Endothelial cell of umbilical vein (primary cell): ENCODE data around the gene PPP2R5B. TPM values are rescaled to one million over a fixed set of nuclear protein-coding genes. Genes with fewer than 3 reads are reported as not detected.

ENCODE experiments used
- BruUV-seq: library from RNA; stranded (reverse); fragments of 400-500 nt; replicated peaks from 2 replicates; lab custom pipeline; 2021; lab: Mats Ljungman, UMichigan
- CTCF ChIA-PET: fragments of 300-600, 350-600 bp; sonication (Branson Sonifier 250); formaldehyde crosslinking; loops from one replicate; lab custom pipeline; 2021; ENCODE audit warnings: antibody characterized with exemption, inconsistent platforms; lab: Charles Lee
- POLR2A ChIA-PET: fragments of 300-600, 350-600 bp; sonication (Branson Sonifier 250); formaldehyde crosslinking; loops from one replicate; lab custom pipeline; 2021; ENCODE audit warnings: antibody characterized with exemption, inconsistent platforms; lab: Charles Lee
- DNase-seq: peaks from one replicate; pipeline ENCODE4 v3.0.0-alpha.2; 2011; ENCODE audit warnings: low read depth, low spot score
- FAIRE-seq: peaks from 2 replicates; lab custom pipeline; 2011; peaks lifted over from hg19 to GRCh38; lab: Jason Lieb, UNC
- H2AFZ ChIP-seq: 2 replicates; pipeline ENCODE4 v1.6.0; 2012; ENCODE audit warnings: low read depth, low read length, control low read depth, inconsistent platforms
- H3K27ac ChIP-seq: 2 replicates; pipeline ENCODE4 v1.5.1; 2011; ENCODE audit warnings: low read depth, mild to moderate bottlenecking, control low read depth, low read length, moderate library complexity; ENCODE audit not compliant: insufficient read depth
- H3K27me3 ChIP-seq, 2 experiments: 2 replicates each; pipeline versions ENCODE4 v1.6.0 to v1.6.1; 2011; ENCODE audit warnings: low read length in 2 of 2, mixed read lengths in 1 of 2; ENCODE audit not compliant: control insufficient read depth in 2 of 2, insufficient read depth in 2 of 2
- H3K36me3 ChIP-seq, 2 experiments: 2 replicates in 1 of 2; 3 replicates in 1 of 2; pipeline ENCODE4 v1.5.1; 2011; ENCODE audit warnings: low read length in 2 of 2, mild to moderate bottlenecking in 1 of 2, moderate library complexity in 1 of 2; ENCODE audit not compliant: control insufficient read depth in 2 of 2, insufficient read depth in 2 of 2; ENCODE audit errors: extremely low read depth in 1 of 2
- H3K4me1 ChIP-seq: 3 replicates; pipeline ENCODE4 v1.5.1; 2011; ENCODE audit warnings: mild to moderate bottlenecking, low read length; ENCODE audit not compliant: control insufficient read depth, insufficient read depth; ENCODE audit errors: extremely low read depth
- H3K4me2 ChIP-seq: 2 replicates; pipeline ENCODE4 v1.6.1; 2011; ENCODE audit warnings: low read length, control low read depth, mixed read lengths; ENCODE audit not compliant: insufficient read depth
- H3K4me3 ChIP-seq, 3 experiments: fragments of 200-600 bp in 1 of 3; sonication (generic), shearing (Covaris generic) in 1 of 3; replicated peaks in 1 of 3; 2 replicates each; pipeline ENCODE4 v1.5.1; 2011 to 2016; ENCODE audit warnings: control low read depth in 3 of 3, low read length in 3 of 3, mild to moderate bottlenecking in 2 of 3, inconsistent platforms in 1 of 3, low read depth in 1 of 3, moderate library complexity in 1 of 3; ENCODE audit not compliant: insufficient read depth in 1 of 3
- H3K79me2 ChIP-seq: 2 replicates; pipeline ENCODE4 v1.6.0; 2012; ENCODE audit warnings: low read length, inconsistent platforms; ENCODE audit not compliant: control insufficient read depth, insufficient read depth
- H3K9ac ChIP-seq: replicated peaks from 2 replicates; pipeline ENCODE3; 2011; ENCODE audit warnings: low read length, control low read depth; ENCODE audit not compliant: insufficient read depth; ENCODE audit errors: extremely low read depth
- H3K9me1 ChIP-seq: replicated peaks from 3 replicates; pipeline ENCODE4 v1.6.0; 2011; ENCODE audit warnings: mild to moderate bottlenecking, low read length; ENCODE audit not compliant: control insufficient read depth, insufficient read depth; ENCODE audit errors: extremely low read depth
- H3K9me3 ChIP-seq: replicated peaks from 2 replicates; pipeline ENCODE4 v1.5.1; 2012; ENCODE audit warnings: low read length, inconsistent platforms; ENCODE audit not compliant: control insufficient read depth, insufficient read depth
- H4K20me1 ChIP-seq: replicated peaks from 2 replicates; pipeline ENCODE3; 2011; ENCODE audit warnings: mild to moderate bottlenecking, low read length; ENCODE audit not compliant: control insufficient read depth, insufficient read depth; ENCODE audit errors: extremely low read depth
- EZH2 ChIP-seq: IDR thresholded peaks from 2 replicates; pipeline ENCODE4 v1.6.1; 2012; ENCODE audit warnings: borderline replicate concordance, low read depth, mild to moderate bottlenecking, moderate library complexity, low read length, inconsistent platforms; ENCODE audit not compliant: severe bottlenecking
- FOS ChIP-seq: IDR thresholded peaks from 2 replicates; pipeline ENCODE4 v1.6.1; 2011; ENCODE audit warnings: mild to moderate bottlenecking, low read length, moderate library complexity, borderline replicate concordance; ENCODE audit not compliant: insufficient read depth
- GATA2 ChIP-seq: IDR thresholded peaks from 2 replicates; pipeline ENCODE4 v1.7.0; 2011; ENCODE audit warnings: low read depth, mild to moderate bottlenecking, moderate library complexity, mixed read lengths, low read length; ENCODE audit not compliant: insufficient read length, insufficient read depth
- JUN ChIP-seq: IDR thresholded peaks from 2 replicates; pipeline ENCODE4 v1.6.1; 2011; ENCODE audit warnings: borderline replicate concordance, low read depth; ENCODE audit not compliant: insufficient read length, insufficient read depth
- MYC ChIP-seq: IDR thresholded peaks from one replicate; pipeline ENCODE4 v1.6.1; 2011; ENCODE audit warnings: mild to moderate bottlenecking, low read depth, low read length
- POLR2A ChIP-seq: IDR thresholded peaks from 2 replicates; pipeline ENCODE4 v1.6.1; 2012; ENCODE audit warnings: low read depth, mild to moderate bottlenecking, control low read depth, low read length
- POLR2AphosphoS5 ChIP-seq: IDR thresholded peaks from 2 replicates; pipeline ENCODE4 v1.6.1; 2012; ENCODE audit warnings: low read depth, mild to moderate bottlenecking, control low read depth, low read length, moderate library complexity; ENCODE audit not compliant: insufficient read depth
- dilution Hi-C: fragments of 300-500 bp; cut with MboI; formaldehyde crosslinking; loops from one replicate; pipeline ENCODE4 v1.15.0; 2019; ENCODE audit warnings: low sequenced_read_pairs; ENCODE audit not compliant: extremely low pct_ligation_motif_present
- intact Hi-C: fragments of 100-400 bp; cut with micrococcal nuclease; formaldehyde crosslinking; loops from one replicate; pipeline ENCODE4 v1.10.0; 2022
- polyA plus RNA-seq, 4 experiments: library from polyadenylated mRNA; depleted of rRNA in 3 of 4; stranded (reverse) in 3 of 4; unstranded in 1 of 4; fragments of >200 nt; gene quantifications; 2 replicates each; pipeline versions ENCODE4 v1.2.1 to v1.2.3, GENCODE V29; 2011 to 2012; ENCODE audit warnings: missing spikeins in 1 of 4
- total RNA-seq: library from RNA; stranded (reverse); gene quantifications from 2 replicates; pipeline ENCODE4 v1.2.3, GENCODE V29; 2021
- TF ChIP-seq, protein P1 (sequence below): IDR thresholded peaks from 2 replicates; pipeline ENCODE4 v1.6.1; 2011; ENCODE audit not compliant: insufficient read depth, insufficient read length
- TF ChIP-seq, protein P2 (sequence below), 2 donors: IDR thresholded peaks; 1 replicate in 1 of 2; 2 replicates in 1 of 2; pipeline ENCODE4 v1.5.1; 2011; ENCODE audit warnings: low read length in 2 of 2, mild to moderate bottlenecking in 2 of 2, moderate library complexity in 2 of 2, control low read depth in 1 of 2, inconsistent platforms in 1 of 2, low read depth in 1 of 2; ENCODE audit not compliant: insufficient read depth in 1 of 2; ENCODE audit errors: extremely low read depth in 1 of 2

The PPP2R5B gene
- total and polyA plus RNA-seq, 2 donors (not counting 3 experiments of a cell fraction or from before 2014, with no cell fraction given): 17.6 to 17.8 TPM

DNA sequence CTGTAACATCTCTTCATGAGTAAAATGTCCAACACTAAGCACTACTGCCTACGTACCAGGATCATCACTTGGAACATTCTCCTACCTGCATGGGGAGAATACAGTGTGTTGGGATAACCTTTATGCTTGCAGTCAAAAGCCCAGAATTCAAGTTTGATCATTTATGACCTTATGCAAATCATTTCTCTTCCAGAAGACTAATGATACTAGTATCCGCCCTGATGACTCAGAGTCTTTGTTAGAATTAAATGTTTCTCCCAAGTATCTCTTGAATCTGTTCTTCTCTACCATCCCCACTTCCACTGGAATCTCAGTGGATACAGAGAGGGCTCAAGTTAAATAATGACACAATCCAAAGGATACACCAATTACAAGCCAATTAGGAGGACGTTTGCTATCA lies 35.0 kb downstream of the PPP2R5B start:
- no peak overlapping the region for H3K4me2 ChIP-seq
- H3K9me1 ChIP-seq: no peaks in the 10 kb centered on the region
- no peaks in the 10 kb centered on the region for H3K79me2 ChIP-seq
- no peak overlapping the region for H3K4me3 ChIP-seq
- dilution Hi-C loops (no loop called here), intact Hi-C loops (no loop called here)
- H3K4me1 ChIP-seq: no peaks in the 10 kb centered on the region
- no peak overlapping the region for H3K9ac ChIP-seq
- no peaks in the 10 kb centered on the region for H3K36me3 ChIP-seq
- ChIA-PET CTCF (no interaction called here), POLR2A (no interaction called here)
- H3K27ac ChIP-seq: no peak overlapping the region
- no peaks in the 10 kb centered on the region for H4K20me1 ChIP-seq
- no TSS peak for BruUV-seq
- H3K27me3 ChIP-seq: peaks cover 8 to 20% of the 10 kb centered on the region in 2 experiments
- DNase-seq (no peak), FAIRE-seq (no peak)
- H2AFZ ChIP-seq: no peak overlapping the region
- TF ChIP-seq GATA2: no peak
- TF ChIP-seq, protein P1, sequence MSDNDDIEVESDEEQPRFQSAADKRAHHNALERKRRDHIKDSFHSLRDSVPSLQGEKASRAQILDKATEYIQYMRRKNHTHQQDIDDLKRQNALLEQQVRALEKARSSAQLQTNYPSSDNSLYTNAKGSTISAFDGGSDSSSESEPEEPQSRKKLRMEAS: no peak
- no peak for TF ChIP-seq JUN
- TF ChIP-seq POLR2AphosphoS5: no peak
- no peak for TF ChIP-seq POLR2A
- no peak for TF ChIP-seq EZH2
- TF ChIP-seq FOS: no peak
- no peak for TF ChIP-seq MYC
- TF ChIP-seq, protein P2, sequence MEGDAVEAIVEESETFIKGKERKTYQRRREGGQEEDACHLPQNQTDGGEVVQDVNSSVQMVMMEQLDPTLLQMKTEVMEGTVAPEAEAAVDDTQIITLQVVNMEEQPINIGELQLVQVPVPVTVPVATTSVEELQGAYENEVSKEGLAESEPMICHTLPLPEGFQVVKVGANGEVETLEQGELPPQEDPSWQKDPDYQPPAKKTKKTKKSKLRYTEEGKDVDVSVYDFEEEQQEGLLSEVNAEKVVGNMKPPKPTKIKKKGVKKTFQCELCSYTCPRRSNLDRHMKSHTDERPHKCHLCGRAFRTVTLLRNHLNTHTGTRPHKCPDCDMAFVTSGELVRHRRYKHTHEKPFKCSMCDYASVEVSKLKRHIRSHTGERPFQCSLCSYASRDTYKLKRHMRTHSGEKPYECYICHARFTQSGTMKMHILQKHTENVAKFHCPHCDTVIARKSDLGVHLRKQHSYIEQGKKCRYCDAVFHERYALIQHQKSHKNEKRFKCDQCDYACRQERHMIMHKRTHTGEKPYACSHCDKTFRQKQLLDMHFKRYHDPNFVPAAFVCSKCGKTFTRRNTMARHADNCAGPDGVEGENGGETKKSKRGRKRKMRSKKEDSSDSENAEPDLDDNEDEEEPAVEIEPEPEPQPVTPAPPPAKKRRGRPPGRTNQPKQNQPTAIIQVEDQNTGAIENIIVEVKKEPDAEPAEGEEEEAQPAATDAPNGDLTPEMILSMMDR (IDR thresholded peaks at IDR 0.05; ENCODE audit: extremely low read depth in 1 of 2, insufficient read depth in 1 of 2, low read depth in 1 of 2, low read length in 2 of 2): no peak
- H3K9me3 ChIP-seq: no peaks in the 10 kb centered on the region
